HG02571 (cell line): ENCODE data around the gene NRXN2.

ENCODE experiments used
- ATAC-seq: cut with Tn5 transposase; IDR thresholded peaks from one replicate; pipeline ENCODE4 v1.9.1; 2021; ENCODE audit warnings: mild to moderate bottlenecking, moderate library complexity; ENCODE audit not compliant: unreplicated experiment

NRXN2 gene

GRCh38 chr11:64654439-64654838 is 68.6 kb downstream of the NRXN2 start:
- ATAC-seq: no peak

- no peak for ATAC-seq
Observed at GRCh38 chr11:64653388-64653973, 69.5 kb downstream of the NRXN2 start.

- ATAC-seq: no peak
Observed at GRCh38 chr11:64652586-64653387, 70.2 kb downstream of the NRXN2 start.

- no peak for ATAC-seq
Observed at GRCh38 chr11:64650923-64651523, 72.0 kb downstream of the NRXN2 start.

GRCh38 chr11:64649291-64649697 is 73.7 kb downstream of the NRXN2 start:
- ATAC-seq: no peak

- ATAC-seq: no peak
Observed at GRCh38 chr11:64648551-64648950, 74.4 kb downstream of the NRXN2 start.

GRCh38 chr11:64647019-64647779 is 75.8 kb downstream of the NRXN2 start:
- ATAC-seq: no peak

- no peak for ATAC-seq
Observed at GRCh38 chr11:64644647-64645275, 78.2 kb downstream of the NRXN2 start.

GRCh38 chr11:64643920-64644646 is 78.9 kb downstream of the NRXN2 start:
- ATAC-seq: no peak

- ATAC-seq: no peak
Observed at GRCh38 chr11:64643256-64643881, 79.6 kb downstream of the NRXN2 start.

GRCh38 chr11:64642871-64643255 is 80.1 kb downstream of the NRXN2 start:
- ATAC-seq: no peak

GRCh38 chr11:64642418-64642735 is 80.6 kb downstream of the NRXN2 start:
- ATAC-seq: no peak

- no peak for ATAC-seq
Observed at GRCh38 chr11:64641596-64642417, 81.2 kb downstream of the NRXN2 start.

GRCh38 chr11:64639885-64640284 is 83.1 kb downstream of the NRXN2 start:
- no peak for ATAC-seq

- ATAC-seq: no peak
Observed at GRCh38 chr11:64638829-64639228, 84.2 kb downstream of the NRXN2 start.

- ATAC-seq: no peak
Observed at GRCh38 chr11:64638018-64638665, 84.9 kb downstream of the NRXN2 start.

GRCh38 chr11:64637334-64638017 is 85.5 kb downstream of the NRXN2 start:
- ATAC-seq: no peak

GRCh38 chr11:64633555-64634159 is 89.3 kb downstream of the NRXN2 start:
- no peak for ATAC-seq
